ENCODE data around the gene ERBB4.

Gene ERBB4

DNA sequence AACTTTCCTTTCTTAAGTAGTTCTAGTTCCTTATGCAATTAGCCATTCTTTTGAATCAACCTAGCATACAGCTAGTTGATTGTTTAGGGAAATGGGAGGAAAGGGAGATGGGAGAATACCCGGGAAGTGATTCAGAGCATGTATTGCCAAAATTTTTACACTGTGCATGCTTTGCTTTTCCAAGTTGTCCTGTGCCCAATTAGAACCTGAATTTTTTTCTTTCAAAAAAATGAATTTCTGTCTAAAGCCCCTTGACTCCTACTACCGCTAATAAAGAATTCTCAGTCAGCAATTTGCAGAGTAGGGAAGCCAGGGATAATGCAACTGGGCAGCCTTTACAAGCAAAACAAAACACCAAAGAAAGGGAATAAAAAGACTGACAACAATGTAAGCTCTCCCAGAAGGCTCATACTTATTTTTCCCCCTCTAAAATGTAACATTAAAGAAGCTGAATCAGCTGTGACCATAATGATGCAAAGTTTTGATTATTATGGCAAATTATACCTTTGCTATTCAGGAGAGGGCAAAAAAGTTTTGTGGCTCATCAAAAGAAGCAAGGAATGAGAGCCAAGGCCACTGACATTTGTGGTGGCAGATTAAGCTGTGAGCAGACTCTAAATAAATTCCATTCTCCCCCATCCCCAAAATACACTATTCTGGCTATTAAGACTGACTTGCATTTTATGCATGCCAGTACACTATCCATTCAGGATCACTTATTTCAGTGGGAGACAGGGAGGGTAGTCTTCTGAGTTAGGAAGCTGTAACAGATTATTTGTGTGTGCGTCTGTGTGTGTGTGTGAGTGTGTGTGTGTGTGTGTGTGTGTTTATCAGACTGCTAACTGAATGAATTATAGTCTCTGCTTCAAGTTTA is 174.3 kb downstream of the ERBB4 start:
- DNase-seq (ENCODE audit: low read depth in 1 of 2, low spot score in 1 of 2) = no peak

DNA sequence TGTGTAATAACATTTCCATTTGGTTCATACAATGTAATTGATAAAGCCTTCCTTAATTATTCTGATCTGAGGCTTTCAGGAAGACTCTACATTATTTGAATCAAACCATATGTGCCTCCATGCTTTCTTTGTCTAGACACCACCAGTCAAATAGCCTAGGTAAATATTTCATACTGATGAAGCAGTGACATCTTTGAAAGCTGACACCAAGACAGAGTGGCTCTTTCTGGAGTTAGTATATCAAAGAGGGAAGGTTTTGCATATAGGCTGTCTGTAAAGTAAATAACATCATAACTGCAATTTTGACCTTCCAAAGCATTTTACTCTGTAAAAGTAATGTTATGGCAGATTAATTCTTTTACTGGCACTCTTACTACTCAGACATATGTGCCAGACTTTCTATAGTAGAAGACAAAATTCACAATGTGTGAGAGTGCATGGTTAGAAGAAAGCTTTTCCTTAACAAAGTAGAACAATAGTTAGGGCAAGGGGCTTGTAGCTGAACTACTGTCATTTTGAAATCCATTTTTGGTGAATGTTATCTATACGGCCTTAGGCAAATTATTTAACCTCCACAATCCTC is 177.3 kb downstream of the ERBB4 start:
- no peak for DNase-seq (ENCODE audit: low read depth in 1 of 2, low spot score in 1 of 2)

DNA sequence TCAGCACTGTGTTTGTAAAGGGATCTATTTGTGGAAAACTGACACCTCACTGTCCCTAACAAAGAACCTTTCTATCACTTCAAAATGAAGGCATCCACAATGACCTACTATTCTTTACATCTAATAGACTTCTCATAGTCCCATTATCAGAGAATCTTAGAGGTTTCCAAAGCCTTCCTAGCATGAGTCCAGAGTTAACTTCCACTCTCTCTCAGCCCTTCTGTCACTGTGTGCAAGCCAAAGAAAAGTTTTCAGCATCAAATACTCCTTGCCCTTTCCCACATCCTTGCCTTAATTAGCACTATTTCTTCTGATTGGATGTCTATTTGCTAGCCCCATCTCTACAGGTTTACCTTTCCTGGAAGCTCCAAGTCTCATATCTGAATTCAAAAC is 178.5 kb downstream of the ERBB4 start:
- no peak for DNase-seq (ENCODE audit: low read depth in 1 of 2, low spot score in 1 of 2)

DNA sequence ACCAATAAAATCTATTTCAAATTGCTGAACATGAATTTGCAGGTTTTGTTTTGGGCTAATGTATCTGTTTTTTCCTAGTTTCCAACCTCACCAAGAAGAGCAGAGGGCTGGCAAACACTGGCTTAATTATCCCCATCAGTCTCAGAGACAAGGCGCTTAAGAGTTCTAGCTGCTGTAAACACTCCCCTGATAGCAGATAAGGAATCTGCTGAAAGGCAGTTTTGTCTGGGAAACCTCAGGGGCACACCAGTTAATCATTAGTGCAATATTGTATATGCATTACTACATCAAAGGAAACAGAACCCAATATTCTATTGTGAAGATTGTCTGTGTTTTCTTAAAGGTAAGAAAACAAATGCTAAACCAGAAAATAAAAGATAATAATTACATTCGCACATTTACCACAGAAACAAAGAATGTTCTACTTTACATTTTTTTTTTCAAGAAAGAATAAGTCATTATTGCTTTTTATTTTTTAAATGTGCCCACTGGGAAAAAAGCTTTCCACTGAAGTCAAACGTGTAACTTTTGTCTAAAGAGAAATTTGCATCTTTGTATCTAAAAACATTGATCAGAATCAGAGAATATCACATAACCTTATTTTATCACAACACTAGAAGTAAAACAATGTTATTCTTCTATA is 179.1 kb downstream of the ERBB4 start:
- no peak for DNase-seq (ENCODE audit: low read depth in 1 of 2, low spot score in 1 of 2)

DNA sequence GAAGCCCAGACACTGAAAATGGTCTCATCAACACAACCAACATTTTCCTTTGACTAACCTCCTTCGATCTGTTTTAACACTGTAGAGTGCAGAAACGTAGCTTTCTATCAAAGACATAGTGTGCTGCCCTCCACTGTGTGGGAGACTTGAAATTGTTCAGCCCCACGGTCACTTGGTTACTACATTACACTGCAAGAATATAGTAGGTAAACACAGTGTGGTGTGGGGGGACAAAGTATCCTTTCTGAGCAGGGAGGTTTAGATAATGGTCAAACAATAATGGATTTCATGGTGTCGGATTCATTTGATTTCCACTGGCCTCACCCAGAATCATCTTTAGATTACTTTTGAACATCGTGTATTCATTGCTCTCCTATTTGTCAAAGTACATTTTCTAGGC is 181.0 kb downstream of the ERBB4 start:
- no peak for DNase-seq (ENCODE audit: low read depth in 1 of 2, low spot score in 1 of 2)

DNA sequence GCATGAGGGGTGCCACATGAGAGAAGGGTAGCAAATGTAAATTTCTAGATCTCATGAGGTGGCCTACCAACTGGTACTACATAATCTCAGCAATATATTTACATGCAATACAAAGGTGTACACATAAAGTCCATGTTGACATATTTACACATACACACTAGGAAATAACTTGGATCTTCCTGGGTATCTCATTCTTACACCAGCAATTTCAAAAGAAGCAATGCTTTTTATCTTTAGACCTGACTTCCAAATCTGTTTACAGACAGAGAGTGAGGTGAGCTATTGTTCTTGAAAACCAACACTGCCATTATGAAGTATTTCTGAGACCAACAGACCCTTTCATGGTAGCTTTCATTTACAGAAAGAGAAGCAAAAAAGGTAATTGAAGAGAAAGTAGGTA is 184.2 kb downstream of the ERBB4 start:
- no peak for DNase-seq (ENCODE audit: low read depth in 1 of 2, low spot score in 1 of 2)

DNA sequence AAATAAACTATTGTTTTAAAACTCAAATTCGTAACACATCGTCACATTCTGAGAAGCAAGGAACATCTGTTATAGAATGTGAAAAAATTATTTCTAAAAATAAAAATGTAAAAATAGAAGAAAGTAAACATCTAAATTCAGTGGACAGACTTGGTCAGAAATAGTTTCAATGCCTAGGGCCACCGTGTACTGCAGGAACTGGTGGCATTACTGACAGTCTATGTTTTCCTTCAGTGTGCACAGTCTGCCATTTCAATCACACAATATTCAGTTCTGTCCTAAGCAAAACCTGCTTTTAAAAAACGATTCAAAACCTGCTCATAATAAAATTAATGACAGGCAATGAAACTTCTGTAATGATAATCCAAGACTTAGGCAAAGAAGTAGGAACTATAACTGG is 190.1 kb downstream of the ERBB4 start:
- no peak for DNase-seq (ENCODE audit: low read depth in 1 of 2, low spot score in 1 of 2)

DNA sequence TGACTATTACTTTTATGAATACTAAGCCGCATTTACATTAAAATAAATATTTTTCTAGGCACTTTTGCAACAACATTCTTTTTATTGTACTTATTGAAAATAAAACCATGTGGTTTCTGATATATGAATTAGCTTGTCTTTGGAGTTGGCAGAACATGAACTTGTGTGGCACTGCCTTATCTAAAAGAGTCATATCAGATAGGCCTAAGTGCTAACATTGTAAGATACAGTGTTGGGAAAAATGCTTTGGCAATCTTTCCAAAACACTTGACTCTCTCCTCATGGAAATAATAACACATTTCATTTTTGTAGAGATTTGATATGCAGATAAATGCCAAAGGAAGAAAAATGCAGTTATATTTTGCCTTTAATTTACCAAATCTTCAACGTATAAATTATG is 191.7 kb downstream of the ERBB4 start:
- DNase-seq (ENCODE audit: low read depth in 1 of 2, low spot score in 1 of 2) = no peak

DNA sequence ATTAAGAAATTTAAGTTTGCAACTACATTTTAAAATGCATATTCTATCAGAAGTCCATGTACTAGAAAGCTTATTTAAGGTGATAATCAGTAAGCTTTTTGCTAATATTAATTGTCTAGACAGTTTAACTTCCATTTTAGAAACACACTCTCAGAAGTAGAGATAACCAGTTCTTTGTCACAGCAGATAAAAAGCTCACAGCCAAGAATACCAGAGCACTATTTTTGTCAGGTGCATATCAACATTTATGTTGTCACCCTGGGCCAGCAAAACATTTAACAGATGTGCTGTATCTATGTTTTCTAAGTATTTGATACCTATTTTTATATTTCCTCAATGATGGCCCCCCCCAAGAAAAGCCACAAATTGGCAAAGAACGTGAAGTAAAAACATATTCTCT is 192.6 kb downstream of the ERBB4 start:
- DNase-seq (ENCODE audit: low read depth in 1 of 2, low spot score in 1 of 2) = no peak

DNA sequence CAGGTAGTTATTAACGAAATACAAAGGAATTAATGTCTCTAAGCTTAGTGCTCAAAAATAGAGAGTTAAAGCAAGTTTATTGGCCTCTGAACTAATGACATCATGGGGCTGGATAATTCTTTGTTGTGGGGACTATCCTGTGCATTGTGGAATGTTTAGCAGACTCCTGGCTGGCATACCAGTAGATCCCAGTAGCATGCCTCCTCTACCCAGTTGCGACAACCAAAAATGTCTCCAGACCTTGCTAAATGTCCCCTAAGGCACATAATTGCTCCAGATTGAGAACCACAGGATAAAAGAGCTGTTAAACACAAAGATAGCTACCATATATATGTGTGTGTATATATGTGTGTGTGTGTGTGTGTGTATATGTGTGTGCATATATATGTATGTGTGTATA is 194.5 kb downstream of the ERBB4 start:
- no peak for DNase-seq (ENCODE audit: low read depth in 1 of 2, low spot score in 1 of 2)

DNA sequence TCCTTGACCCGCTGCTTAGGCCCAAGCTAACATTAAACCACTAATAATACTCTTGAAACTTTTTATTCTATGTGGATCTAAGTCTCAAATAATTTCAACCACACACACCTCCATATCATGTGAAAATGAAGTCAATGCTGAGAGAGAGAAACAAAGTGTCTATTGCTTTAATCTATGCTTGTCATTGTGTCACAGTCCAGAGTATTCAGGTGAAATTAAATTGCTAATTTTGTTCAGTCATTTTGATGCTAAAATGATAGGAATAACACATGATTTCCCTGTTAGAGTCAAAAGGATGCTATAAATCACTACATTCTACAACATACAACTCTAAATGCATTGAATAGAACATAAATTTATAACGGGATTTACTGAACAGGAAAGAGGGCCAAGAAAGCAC is 195.4 kb downstream of the ERBB4 start:
- DNase-seq (ENCODE audit: low read depth in 1 of 2, low spot score in 1 of 2) = no peak

DNA sequence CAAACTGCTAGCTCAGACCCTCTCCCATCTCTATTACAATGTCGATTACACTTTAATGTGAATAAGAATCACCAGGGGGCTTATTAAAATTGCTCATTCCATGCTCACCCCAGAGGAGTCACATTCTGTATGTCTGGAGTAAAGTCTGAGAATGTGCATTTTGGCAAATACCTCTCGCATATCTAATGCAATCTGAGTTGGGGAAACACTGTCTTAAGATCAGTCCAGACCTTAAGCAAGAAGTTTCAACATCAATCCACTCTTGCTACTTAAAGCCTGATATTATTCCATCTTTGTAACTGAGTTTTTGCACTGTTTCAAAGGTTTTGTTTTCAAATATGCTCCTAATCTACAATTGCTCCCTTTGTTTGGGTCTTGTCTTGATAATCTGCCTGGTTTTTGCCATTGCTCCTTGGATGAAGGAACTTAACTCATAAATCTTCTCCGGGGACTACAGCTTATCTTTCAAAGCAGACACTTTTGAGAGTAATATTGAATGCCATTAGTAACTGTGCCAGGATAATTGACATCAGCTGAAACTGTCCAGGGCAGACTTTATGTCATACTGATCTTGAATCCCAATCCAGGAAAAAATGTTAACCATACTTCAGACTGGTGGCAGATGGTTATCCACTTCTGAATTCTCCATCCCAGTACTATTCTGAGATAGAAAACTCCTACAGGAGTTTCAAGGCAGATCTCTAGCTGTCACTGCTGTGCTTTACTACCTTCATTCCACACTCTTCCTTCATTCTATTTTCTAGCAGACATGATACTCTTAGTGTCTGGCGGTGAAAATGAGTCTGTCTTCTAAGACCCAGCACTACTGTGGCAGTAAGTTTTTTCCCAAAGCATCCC is 200.9 kb downstream of the ERBB4 start:
- no peak for DNase-seq (ENCODE audit: low read depth in 1 of 2, low spot score in 1 of 2)

DNA sequence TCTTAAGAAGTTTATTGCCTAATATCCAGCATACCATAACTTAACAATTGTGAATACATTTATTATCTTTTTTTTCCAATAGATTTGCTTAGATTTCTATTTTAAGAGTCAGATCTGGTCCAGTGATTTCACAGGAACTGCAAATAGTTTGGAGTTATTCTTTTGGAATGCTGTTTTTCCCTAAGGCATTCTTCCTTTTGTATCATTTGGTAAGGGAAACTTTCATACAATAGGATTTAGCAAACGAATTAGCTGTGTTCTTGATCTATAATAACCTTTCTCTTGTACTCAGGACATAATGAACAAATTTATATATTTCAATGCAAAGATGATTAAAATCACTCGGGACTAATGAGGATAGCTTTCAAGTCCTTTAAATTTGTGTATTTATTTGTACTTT is 201.6 kb downstream of the ERBB4 start:
- no peak for DNase-seq (ENCODE audit: low read depth in 1 of 2, low spot score in 1 of 2)

DNA sequence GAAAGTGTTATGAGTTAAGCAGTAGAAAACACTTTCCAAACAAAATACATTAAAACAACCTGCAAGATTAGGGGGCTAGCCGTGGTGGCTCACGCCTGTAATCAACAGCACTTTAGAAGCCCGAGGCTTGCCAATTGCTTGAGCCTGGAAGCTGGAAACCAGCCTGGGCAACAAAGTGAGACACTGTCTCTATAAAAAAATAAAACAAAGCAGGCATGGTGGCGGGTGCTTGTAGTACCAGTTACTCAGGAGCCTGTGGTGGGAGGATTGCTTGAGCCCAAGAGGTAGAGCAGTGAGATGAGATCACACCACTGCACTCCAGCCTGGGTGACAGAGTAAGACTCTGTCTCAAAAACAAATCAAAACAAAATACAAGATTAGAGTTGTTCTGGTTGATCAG is 208.3 kb downstream of the ERBB4 start:
- no peak for DNase-seq (ENCODE audit: low read depth in 1 of 2, low spot score in 1 of 2)

DNA sequence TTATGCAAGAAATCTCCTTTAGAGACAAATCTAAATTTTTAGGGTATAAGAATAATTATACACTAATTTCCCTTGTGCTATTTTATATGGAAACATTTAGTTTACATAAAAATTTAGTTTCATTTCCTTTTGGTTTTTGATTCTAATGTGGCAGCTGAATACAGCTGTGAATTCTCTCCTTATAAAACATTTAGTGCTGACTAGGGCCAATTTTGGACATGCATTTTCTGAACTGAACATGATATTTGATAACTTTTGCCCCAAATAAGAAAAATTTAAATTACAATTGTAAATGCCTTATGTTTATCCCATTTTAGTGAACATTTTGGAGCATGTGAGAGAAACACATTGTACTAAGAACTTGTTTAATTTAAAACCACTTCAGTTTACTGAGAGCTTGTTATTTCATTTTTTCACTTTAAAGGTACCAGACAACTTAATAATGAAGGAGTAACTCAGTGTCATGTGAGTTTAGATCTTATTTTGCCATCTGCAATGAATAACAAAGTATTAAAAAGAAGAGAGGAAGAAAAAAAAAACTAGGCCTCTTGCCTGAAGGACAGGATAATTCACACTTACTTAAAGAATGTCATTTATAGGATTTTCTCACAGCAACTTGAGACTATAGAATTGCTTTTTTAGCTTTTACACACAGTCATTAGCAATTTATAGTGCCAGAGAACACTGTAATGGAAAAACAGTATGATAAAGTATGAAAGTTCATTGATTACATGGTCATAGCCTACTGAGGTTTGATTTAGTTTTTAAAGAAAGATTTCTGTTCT is 209.7 kb downstream of the ERBB4 start:
- no peak for DNase-seq (ENCODE audit: low read depth in 1 of 2, low spot score in 1 of 2)

DNA sequence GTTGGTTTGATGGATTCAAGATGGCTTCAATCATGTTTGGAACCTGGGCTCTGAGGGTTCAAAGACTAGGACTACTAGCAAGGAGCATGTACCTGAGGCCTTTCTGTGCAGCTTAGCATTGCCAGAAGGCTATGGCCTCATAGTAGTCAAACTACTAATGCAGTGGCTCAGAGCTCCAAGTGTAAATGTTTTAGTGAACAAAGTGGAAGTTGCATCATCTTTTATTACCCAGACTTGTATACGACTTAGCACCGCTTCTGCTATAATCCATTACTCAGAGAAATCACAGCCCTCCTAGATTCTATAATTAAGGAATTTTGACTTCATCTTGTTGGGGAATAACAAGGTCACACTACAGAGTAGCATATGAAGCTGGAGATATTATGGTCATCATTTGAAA is 210.5 kb downstream of the ERBB4 start:
- DNase-seq (ENCODE audit: low read depth in 1 of 2, low spot score in 1 of 2) = no peak

DNA sequence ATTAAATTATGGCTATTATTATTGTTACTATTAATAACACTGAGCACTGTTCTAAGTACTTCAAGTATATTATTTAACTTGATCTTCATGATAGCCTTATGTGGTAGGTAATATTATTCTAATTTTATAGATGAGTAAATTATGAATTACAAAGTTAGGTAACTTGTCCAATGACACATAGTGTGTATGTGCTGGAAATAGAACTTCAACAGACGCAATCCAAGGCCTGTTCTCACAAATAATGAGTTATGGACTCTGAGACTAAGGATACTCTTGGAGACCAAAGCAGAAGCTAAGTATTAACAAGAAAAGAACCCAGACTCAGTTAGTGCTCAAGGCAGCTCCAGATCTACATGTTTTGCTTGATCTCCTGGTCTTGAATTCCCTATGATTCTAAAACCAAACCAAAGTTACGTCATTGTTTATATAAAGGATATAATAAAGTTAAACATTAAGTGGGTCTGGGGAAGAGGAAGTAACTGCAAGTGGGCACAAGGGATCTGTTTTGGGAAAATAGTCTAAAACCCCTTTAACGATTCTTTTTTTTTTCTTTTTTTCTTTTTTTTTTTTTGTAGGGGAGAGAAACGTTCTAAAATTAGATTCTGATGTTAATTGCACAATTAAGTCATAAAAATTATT is 211.3 kb downstream of the ERBB4 start:
- DNase-seq (ENCODE audit: low read depth in 1 of 2, low spot score in 1 of 2) = no peak

DNA sequence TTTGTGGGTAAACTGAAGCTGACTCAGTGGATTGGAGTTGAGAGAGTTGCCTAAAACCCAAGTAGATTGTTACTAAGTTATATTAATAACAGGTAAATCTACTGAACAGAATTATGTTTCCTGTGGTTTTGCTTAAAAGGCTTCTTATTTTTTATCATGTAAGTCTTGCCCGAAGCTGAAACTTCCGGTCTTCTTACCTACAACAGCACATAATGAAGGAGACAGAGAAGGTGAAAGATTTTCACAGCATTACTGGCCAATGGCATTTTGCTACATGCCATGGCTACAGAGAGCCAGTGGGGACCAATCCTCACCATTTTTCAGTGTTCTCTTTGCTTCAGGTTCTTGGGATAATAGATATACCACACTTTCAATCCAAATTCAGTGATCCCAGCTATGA is 220.0 kb downstream of the ERBB4 start:
- DNase-seq (ENCODE audit: low read depth in 1 of 2, low spot score in 1 of 2) = no peak

DNA sequence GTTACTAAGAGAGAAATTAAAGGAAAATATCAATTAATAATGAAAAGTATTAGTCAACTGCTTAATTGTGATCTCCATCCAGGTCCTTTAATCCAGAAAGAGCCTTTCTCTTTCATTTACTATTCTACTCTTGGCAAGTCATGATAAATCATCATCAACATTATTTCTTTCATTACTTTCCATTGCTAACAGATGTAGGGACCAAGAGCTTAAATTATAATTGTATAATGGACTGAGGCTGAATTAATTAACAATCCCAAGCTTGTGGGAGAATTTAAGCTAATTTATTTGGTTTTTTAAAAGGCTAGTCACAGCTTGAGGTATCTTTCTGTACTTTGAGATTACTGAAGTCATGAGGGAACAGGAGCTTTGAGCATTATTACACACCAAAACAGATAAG is 223.9 kb downstream of the ERBB4 start:
- DNase-seq (ENCODE audit: low read depth in 1 of 2, low spot score in 1 of 2) = no peak

DNA sequence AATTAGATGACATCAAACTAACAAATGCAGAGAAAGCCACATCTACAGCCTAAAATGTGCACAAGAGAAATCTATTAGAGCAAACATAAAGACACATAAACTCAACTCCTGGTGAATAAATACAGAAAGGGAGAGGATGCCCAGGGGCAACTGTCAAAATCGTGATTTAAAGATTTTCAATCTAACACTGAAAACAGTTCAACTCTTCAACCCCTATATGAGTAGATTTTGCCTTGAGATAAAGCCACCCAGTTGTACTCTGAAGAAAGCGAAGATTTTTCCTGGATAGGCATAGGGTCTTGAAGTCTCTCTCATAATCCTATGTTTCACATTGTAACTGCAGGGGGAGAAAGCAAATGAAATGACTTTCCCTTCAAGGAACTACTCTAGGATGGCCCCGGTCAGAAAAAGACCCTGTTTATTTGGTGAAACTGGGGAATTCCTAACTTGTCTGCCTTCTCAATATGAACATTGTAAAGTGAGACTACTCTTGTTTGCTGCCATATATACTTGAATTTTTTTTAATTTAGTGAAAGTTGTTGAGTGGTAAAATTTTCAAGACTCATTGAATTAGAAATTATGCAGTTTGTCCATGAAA is 226.7 kb downstream of the ERBB4 start:
- no peak for DNase-seq (ENCODE audit: low read depth in 1 of 2, low spot score in 1 of 2)
